Neural cell (in vitro differentiated cells): ENCODE data around the gene LSMEM2. TPM values are rescaled to one million over a fixed set of nuclear protein-coding genes. Genes with fewer than 3 reads are reported as not detected.

Experiments used
- H2AFZ ChIP-seq: fragments of 200-600, 300-800 bp; sonication (generic), shearing (Covaris generic); 2 replicates; pipeline ENCODE4 v1.6.0; 2014; ENCODE audit warnings: low read depth, mild to moderate bottlenecking, antibody characterized with exemption, low read length, moderate library complexity
- H3F3A ChIP-seq: fragments of 200-600 bp; shearing (Covaris generic); 2 replicates; pipeline ENCODE4 v1.6.1; 2016; ENCODE audit warnings: mild to moderate bottlenecking, moderate library complexity, mixed read lengths, antibody characterized with exemption, low read length; ENCODE audit not compliant: insufficient read depth, poor library complexity, severe bottlenecking
- H3K27ac ChIP-seq: fragments of 200-600, 300-800 bp; sonication (generic), shearing (Covaris generic); 2 replicates; pipeline ENCODE4 v1.5.1; 2014; ENCODE audit warnings: mild to moderate bottlenecking, low read length, moderate library complexity
- H3K27me3 ChIP-seq: fragments of 300-800, 200-600 bp; sonication (generic), shearing (Covaris generic); 2 replicates; pipeline ENCODE4 v1.6.0; 2014; ENCODE audit warnings: mild to moderate bottlenecking, low read depth, low read length, moderate library complexity; ENCODE audit not compliant: insufficient read depth
- H3K36me3 ChIP-seq: fragments of 300-800, 200-600 bp; sonication (generic), shearing (Covaris generic); 2 replicates; pipeline ENCODE4 v1.5.1; 2014; ENCODE audit warnings: mild to moderate bottlenecking, antibody characterized with exemption, low read length, moderate library complexity; ENCODE audit not compliant: insufficient read depth
- H3K4me2 ChIP-seq: fragments of 300-800, 200-600 bp; sonication (generic), shearing (Covaris generic); 2 replicates; pipeline ENCODE4 v1.6.0; 2014; ENCODE audit warnings: mild to moderate bottlenecking, low read length
- H3K4me3 ChIP-seq: fragments of 300-800, 200-600 bp; sonication (generic), shearing (Covaris generic); 2 replicates; pipeline ENCODE4 v1.5.1; 2014; ENCODE audit warnings: mild to moderate bottlenecking, low read length, moderate library complexity
- H3K79me2 ChIP-seq: fragments of 200-600 bp; shearing (Covaris generic); replicated peaks from 2 replicates; pipeline ENCODE4 v1.6.0; 2014; ENCODE audit warnings: mild to moderate bottlenecking, low read length, moderate library complexity; ENCODE audit not compliant: insufficient read depth
- H3K9ac ChIP-seq: fragments of 300-800, 200-600 bp; sonication (generic), shearing (Covaris generic); 2 replicates; pipeline ENCODE4 v1.6.1; 2016; ENCODE audit warnings: mild to moderate bottlenecking, low read length, mixed read lengths
- H3K9me2 ChIP-seq: fragments of 200-600 bp; shearing (Covaris generic); 2 replicates; pipeline ENCODE4 v1.6.1; 2016; ENCODE audit warnings: mild to moderate bottlenecking, low read length, mixed read lengths; ENCODE audit not compliant: insufficient read depth
- H3K9me3 ChIP-seq: fragments of 200-600, 300-800 bp; sonication (generic), shearing (Covaris generic); 2 replicates; pipeline ENCODE4 v1.6.1; 2016; ENCODE audit warnings: mild to moderate bottlenecking, mixed run types, low read length, moderate library complexity, mixed read lengths
- H4K20me1 ChIP-seq: fragments of 200-600 bp; shearing (Covaris generic); 2 replicates; pipeline ENCODE4 v1.6.1; 2016; ENCODE audit warnings: mild to moderate bottlenecking, mixed run types; ENCODE audit not compliant: insufficient read depth
- EP300 ChIP-seq: fragments of 450-650 bp; conservative IDR thresholded peaks from 2 replicates; pipeline ENCODE4 v1.6.1; 2014; ENCODE audit warnings: antibody characterized with exemption, mild to moderate bottlenecking, moderate library complexity; ENCODE audit not compliant: poor library complexity, severe bottlenecking
- EZH2 ChIP-seq: fragments of 200-600, 300-800 bp; shearing (Covaris generic), sonication (generic); IDR thresholded peaks from 2 replicates; pipeline ENCODE4 v1.6.1; 2014; ENCODE audit warnings: antibody characterized with exemption, low read length, borderline replicate concordance, mild to moderate bottlenecking; ENCODE audit not compliant: insufficient read depth, poor library complexity, severe bottlenecking
- MXI1 ChIP-seq: fragments of 450-650 bp; conservative IDR thresholded peaks from 2 replicates; pipeline ENCODE4 v1.6.1; 2014; ENCODE audit warnings: antibody characterized with exemption, mild to moderate bottlenecking; ENCODE audit not compliant: poor library complexity, severe bottlenecking
- POLR2AphosphoS5 ChIP-seq: IDR thresholded peaks from 2 replicates; pipeline ENCODE4 v1.6.1; 2012
- RAD21 ChIP-seq: fragments of 450-650 bp; conservative IDR thresholded peaks from 2 replicates; pipeline ENCODE4 v1.6.1; 2014; ENCODE audit warnings: antibody characterized with exemption, mild to moderate bottlenecking, moderate library complexity
- SMC3 ChIP-seq: fragments of 450-650 bp; conservative IDR thresholded peaks from 2 replicates; pipeline ENCODE4 v1.6.1; 2014; ENCODE audit warnings: antibody characterized with exemption, mild to moderate bottlenecking, moderate library complexity; ENCODE audit not compliant: poor library complexity
- TAF1 ChIP-seq: IDR thresholded peaks from 2 replicates; pipeline ENCODE4 v1.6.1; 2012; ENCODE audit warnings: low read depth
- polyA plus RNA-seq: library from polyadenylated mRNA; depleted of rRNA; stranded (reverse); fragments of >200 nt; gene quantifications from 2 replicates; pipeline ENCODE4 v1.2.3, GENCODE V29; 2014
- TF ChIP-seq, protein P1 (sequence below): fragments of 450-650 bp; IDR thresholded peaks from 2 replicates; pipeline ENCODE4 v1.5.1; 2014; ENCODE audit warnings: antibody characterized with exemption, mild to moderate bottlenecking, moderate library complexity; ENCODE audit not compliant: poor library complexity, severe bottlenecking
- TF ChIP-seq, protein P2 (sequence below): IDR thresholded peaks from 2 replicates; pipeline ENCODE4 v1.6.1; 2012; ENCODE audit warnings: borderline replicate concordance

LSMEM2 gene
- polyA plus RNA-seq, 1 donor from 2014 or later: not detected

DNA sequence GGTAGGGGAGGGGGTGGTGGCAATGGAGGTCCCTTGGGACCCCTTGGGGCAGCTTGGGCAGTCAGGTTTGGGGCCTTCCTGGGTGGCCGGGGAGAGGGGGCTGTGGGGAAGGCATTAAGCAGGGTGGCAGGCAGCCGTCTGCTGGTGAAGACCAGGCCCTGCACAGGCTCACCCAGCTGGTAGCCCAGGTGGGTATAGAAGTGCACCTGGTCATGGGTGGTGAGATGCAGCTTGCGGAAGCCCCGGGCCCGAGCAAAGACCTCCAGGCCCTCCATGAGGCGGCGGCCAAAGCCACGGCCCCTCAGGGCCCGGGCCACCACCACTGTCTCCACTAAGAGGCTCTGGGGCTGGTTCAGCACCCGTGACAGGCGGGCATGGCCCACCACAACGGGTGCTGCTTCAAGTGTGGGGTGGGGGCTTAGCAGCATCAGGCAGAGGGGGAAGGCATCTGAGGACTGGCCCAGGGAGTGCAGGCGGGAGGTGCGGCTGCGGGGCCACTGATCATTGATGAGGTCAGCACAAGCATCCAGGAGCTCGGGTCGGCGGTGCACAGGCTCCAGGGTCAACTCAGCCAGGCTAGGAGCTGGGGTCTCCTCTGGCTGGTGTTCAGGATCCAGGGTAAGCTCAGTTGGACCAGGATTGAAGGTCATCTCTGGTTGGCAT lies 18.0 kb downstream of the LSMEM2 start:
- Histone ChIP-seq H3K4me2 (no peak overlapping the region), H3K27ac (no peak overlapping the region), H3K79me2 (no peaks in the 10 kb centered on the region), H3K9me3 (no peaks in the 10 kb centered on the region), H3K9ac (no peak overlapping the region), H3K9me2 (no peaks in the 10 kb centered on the region), H4K20me1 (no peaks in the 10 kb centered on the region), H3K27me3 (no peaks in the 10 kb centered on the region), H2AFZ (no peak overlapping the region), H3F3A (no peaks in the 10 kb centered on the region), H3K4me3 (no peak overlapping the region), H3K36me3 (no peaks in the 10 kb centered on the region)
- TF ChIP-seq POLR2AphosphoS5 (no peak), TAF1 (no peak), SMC3 (no peak), RAD21 (no peak)
- TF ChIP-seq, protein P1, sequence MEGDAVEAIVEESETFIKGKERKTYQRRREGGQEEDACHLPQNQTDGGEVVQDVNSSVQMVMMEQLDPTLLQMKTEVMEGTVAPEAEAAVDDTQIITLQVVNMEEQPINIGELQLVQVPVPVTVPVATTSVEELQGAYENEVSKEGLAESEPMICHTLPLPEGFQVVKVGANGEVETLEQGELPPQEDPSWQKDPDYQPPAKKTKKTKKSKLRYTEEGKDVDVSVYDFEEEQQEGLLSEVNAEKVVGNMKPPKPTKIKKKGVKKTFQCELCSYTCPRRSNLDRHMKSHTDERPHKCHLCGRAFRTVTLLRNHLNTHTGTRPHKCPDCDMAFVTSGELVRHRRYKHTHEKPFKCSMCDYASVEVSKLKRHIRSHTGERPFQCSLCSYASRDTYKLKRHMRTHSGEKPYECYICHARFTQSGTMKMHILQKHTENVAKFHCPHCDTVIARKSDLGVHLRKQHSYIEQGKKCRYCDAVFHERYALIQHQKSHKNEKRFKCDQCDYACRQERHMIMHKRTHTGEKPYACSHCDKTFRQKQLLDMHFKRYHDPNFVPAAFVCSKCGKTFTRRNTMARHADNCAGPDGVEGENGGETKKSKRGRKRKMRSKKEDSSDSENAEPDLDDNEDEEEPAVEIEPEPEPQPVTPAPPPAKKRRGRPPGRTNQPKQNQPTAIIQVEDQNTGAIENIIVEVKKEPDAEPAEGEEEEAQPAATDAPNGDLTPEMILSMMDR: no peak
- TF ChIP-seq, protein P2, sequence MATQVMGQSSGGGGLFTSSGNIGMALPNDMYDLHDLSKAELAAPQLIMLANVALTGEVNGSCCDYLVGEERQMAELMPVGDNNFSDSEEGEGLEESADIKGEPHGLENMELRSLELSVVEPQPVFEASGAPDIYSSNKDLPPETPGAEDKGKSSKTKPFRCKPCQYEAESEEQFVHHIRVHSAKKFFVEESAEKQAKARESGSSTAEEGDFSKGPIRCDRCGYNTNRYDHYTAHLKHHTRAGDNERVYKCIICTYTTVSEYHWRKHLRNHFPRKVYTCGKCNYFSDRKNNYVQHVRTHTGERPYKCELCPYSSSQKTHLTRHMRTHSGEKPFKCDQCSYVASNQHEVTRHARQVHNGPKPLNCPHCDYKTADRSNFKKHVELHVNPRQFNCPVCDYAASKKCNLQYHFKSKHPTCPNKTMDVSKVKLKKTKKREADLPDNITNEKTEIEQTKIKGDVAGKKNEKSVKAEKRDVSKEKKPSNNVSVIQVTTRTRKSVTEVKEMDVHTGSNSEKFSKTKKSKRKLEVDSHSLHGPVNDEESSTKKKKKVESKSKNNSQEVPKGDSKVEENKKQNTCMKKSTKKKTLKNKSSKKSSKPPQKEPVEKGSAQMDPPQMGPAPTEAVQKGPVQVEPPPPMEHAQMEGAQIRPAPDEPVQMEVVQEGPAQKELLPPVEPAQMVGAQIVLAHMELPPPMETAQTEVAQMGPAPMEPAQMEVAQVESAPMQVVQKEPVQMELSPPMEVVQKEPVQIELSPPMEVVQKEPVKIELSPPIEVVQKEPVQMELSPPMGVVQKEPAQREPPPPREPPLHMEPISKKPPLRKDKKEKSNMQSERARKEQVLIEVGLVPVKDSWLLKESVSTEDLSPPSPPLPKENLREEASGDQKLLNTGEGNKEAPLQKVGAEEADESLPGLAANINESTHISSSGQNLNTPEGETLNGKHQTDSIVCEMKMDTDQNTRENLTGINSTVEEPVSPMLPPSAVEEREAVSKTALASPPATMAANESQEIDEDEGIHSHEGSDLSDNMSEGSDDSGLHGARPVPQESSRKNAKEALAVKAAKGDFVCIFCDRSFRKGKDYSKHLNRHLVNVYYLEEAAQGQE: no peak

DNA sequence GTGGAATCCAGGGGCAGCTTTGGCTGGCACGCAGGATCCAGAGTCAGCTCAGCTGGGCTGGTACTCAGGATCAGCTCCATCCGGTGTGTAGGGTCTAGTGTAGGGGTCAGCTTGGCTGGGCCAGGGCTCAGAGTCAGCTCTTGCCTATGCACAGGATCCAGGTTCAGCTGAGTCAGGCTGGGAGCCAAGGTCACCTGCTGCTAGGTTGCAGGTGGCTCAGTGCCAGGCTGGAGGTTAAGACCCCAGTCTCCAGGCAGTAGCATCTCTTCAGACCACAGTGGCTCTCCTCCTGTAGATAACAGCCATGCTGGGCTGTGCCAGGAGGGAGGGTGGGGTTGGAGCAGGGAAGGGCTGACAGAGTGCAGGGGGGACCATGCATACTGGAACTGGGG lies 18.5 kb downstream of the LSMEM2 start:
- no peak overlapping the region for H3K27ac ChIP-seq
- TF ChIP-seq POLR2AphosphoS5: no peak
- TF ChIP-seq, protein P2: no peak
- TF ChIP-seq EZH2: no peak
- no peak for TF ChIP-seq RAD21
- no peak for TF ChIP-seq SMC3
- no peak for TF ChIP-seq MXI1
- TF ChIP-seq TAF1: no peak
- no peak for TF ChIP-seq EP300
- TF ChIP-seq, protein P1: no peak
- H3K79me2 ChIP-seq: no peaks in the 10 kb centered on the region
- no peaks in the 10 kb centered on the region for H3K9me3 ChIP-seq
- no peaks in the 10 kb centered on the region for H3F3A ChIP-seq
- H3K9me2 ChIP-seq: no peaks in the 10 kb centered on the region
- no peaks in the 10 kb centered on the region for H3K27me3 ChIP-seq
- no peak overlapping the region for H3K4me3 ChIP-seq
- H3K4me2 ChIP-seq: no peak overlapping the region
- no peak overlapping the region for H2AFZ ChIP-seq
- H3K36me3 ChIP-seq: no peaks in the 10 kb centered on the region
- H3K9ac ChIP-seq: no peak overlapping the region
- H4K20me1 ChIP-seq: no peaks in the 10 kb centered on the region
